Endodermal cell (in vitro differentiated cells): Measurements from ENCODE around the gene COL26A1. TPM values are rescaled to one million over a fixed set of nuclear protein-coding genes. Genes with fewer than 3 reads are reported as not detected.

Source experiments
- DNase-seq: peaks from one replicate; pipeline ENCODE4 v3.0.0-alpha.2; 2017
- H3K27ac ChIP-seq: 2 replicates; pipeline ENCODE4 v1.5.1; 2013; ENCODE audit warnings: mild to moderate bottlenecking, low read depth, low read length, moderate library complexity
- H3K27me3 ChIP-seq: 2 replicates; pipeline ENCODE4 v1.6.1; 2013; ENCODE audit warnings: mild to moderate bottlenecking, low read length, moderate library complexity; ENCODE audit not compliant: insufficient read depth, control insufficient read depth, poor library complexity, severe bottlenecking
- H3K36me3 ChIP-seq: 2 replicates; pipeline ENCODE4 v1.7.0; 2013; ENCODE audit warnings: mild to moderate bottlenecking, low read length, moderate library complexity; ENCODE audit not compliant: control insufficient read depth, insufficient read depth
- H3K4me1 ChIP-seq: one replicate; pipeline ENCODE4 v1.7.0; 2013; ENCODE audit warnings: low read length; ENCODE audit not compliant: control insufficient read depth, insufficient read depth
- H3K4me3 ChIP-seq: 2 replicates; pipeline ENCODE4 v1.5.1; 2013; ENCODE audit warnings: mild to moderate bottlenecking, low read length, moderate library complexity
- H3K9ac ChIP-seq: 2 replicates; pipeline ENCODE4 v1.6.1; 2013; ENCODE audit warnings: mild to moderate bottlenecking, low read length, moderate library complexity; ENCODE audit not compliant: poor library complexity, severe bottlenecking; ENCODE audit errors: extremely low read depth
- H3K9me3 ChIP-seq: 2 replicates; pipeline ENCODE4 v1.6.1; 2013; ENCODE audit warnings: mild to moderate bottlenecking, low read length, moderate library complexity; ENCODE audit not compliant: control insufficient read depth
- H3K27ac Mint-ChIP-seq: 2 replicates; pipeline ENCODE4 v1.8.0; 2020; ENCODE audit warnings: mixed read lengths
- H3K27me3 Mint-ChIP-seq: 2 replicates; pipeline ENCODE4 v1.8.0; 2021; ENCODE audit warnings: mild to moderate bottlenecking, mixed read lengths; ENCODE audit not compliant: insufficient read depth
- H3K36me3 Mint-ChIP-seq: 2 replicates; pipeline ENCODE4 v1.8.0; 2020; ENCODE audit warnings: low read depth, mixed read lengths
- H3K4me1 Mint-ChIP-seq: 2 replicates; pipeline ENCODE4 v1.8.0; 2020; ENCODE audit warnings: mixed read lengths
- H3K4me3 Mint-ChIP-seq: 2 replicates; pipeline ENCODE4 v1.8.0; 2020; ENCODE audit warnings: mild to moderate bottlenecking, moderate library complexity, mixed read lengths
- H3K9me3 Mint-ChIP-seq: 2 replicates; pipeline ENCODE4 v1.8.0; 2020; ENCODE audit warnings: mild to moderate bottlenecking, mixed read lengths
- CTCF ChIP-seq: fragments of 200-600 bp; sonication (generic); conservative IDR thresholded peaks from 2 replicates; pipeline ENCODE4 v1.5.0; 2021; ENCODE audit warnings: antibody characterized with exemption, mild to moderate bottlenecking
- WGBS, 2 experiments: methylation state at CpG; one replicate each; pipeline versions ENCODE4 v1.1.5 to v1.1.7; 2013; ENCODE audit warnings: missing lambda C conversion rate in 2 of 2, mixed read lengths in 1 of 2; ENCODE audit not compliant: insufficient coverage in 1 of 2, insufficient read length in 1 of 2; 5-methylcytosine and 5-hydroxymethylcytosine counted together
- total RNA-seq, 2 donors: library from RNA; stranded (reverse); fragmentation: NEBNext Ultra II Directional in 1 of 2; extraction: Animal tissue kit (Norgen Biotek cat#: 25700) in 1 of 2; gene quantifications; 2 replicates in 1 of 2; 3 replicates in 1 of 2; pipeline ENCODE4 v1.2.1, GENCODE V29; 2021

Gene COL26A1
- total RNA-seq, 2 donors from 2014 or later, result 41.2 to 47.0 TPM

DNA sequence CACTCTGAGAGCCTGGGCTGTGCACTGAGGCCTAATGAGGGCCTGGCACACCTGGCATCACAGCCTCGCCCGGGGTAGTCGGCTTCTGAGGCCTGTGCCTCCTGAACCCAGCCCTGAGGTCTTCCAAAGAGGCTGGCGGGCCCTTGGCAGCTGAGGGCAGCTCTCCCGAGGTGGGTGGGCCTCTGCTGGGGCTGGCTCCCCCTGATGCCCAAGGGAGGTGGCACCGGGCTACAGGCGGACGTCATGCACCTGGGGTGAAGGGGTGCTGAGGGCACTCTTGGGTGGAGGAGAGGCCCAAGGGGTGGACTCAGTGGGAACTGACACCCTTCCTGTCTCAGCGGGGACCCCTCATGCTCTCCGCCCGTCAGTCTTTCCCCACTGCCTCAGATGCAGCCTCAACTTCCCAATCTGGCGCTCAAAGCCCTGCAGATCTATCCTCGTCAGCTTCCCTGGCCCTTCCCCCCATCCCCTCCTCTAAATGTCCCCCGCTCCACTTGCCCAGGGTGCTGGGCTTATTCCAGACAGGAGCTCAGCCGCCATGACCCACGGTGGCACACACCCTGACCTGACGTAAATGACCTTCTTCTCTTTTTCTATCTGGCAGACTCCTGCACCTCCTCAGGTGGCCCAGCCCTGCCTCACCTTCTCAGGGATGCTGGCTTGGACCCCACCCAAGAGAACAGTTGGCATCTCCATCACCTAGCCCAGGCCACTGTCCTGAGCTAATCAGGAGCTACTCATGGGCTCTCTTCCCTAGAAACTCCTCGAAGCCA lies 228.2 kb downstream of the COL26A1 start:
- Histone ChIP-seq H3K9ac (no peak overlapping the region), H3K9me3 (no peaks in the 10 kb centered on the region), H3K27ac (no peak overlapping the region), H3K27me3 (no peaks in the 10 kb centered on the region), H3K4me3 (no peak overlapping the region), H3K4me1 (no peaks in the 10 kb centered on the region), H3K36me3 (no peaks in the 10 kb centered on the region)
- peaks cover 5% of the 10 kb centered on the region for H3K27me3 Mint-ChIP-seq
- H3K4me3 Mint-ChIP-seq, result no peak overlapping the region
- no peak overlapping the region for H3K27ac Mint-ChIP-seq
- WGBS, 2 experiments, result 93 to 94% methylated on average over 8 to 18 of the region's 18 CpGs
- no peaks in the 10 kb centered on the region for H3K36me3 Mint-ChIP-seq
- no peaks in the 10 kb centered on the region for H3K4me1 Mint-ChIP-seq
- TF ChIP-seq CTCF, result no peak
- DNase-seq, result no peak
- no peaks in the 10 kb centered on the region for H3K9me3 Mint-ChIP-seq

DNA sequence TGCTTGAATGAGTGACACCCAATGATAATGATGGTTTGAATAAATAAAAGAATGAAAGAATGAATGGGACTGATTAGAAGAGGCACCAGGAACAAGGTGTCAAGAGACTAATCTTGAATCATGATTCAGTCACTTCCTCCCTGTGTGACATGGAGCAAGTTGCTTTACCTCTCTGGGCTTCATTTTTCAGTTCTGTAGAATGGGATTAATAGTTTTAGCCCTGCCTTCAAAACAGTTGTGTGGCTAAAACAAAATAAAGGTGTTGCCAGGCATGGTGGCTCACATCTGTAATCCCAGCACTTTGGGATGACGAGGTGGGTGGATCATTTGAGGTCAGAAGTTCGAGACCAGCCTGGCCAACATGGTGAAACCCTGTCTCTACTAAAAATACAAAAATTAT lies 228.8 kb downstream of the COL26A1 start:
- WGBS, 2 experiments, result 98 to 100% methylated on average over 2 of the region's 2 CpGs
- Histone ChIP-seq H3K9me3 (no peaks in the 10 kb centered on the region), H3K4me3 (no peak overlapping the region), H3K27ac (no peak overlapping the region), H3K9ac (no peak overlapping the region), H3K4me1 (no peaks in the 10 kb centered on the region), H3K27me3 (no peaks in the 10 kb centered on the region), H3K36me3 (no peaks in the 10 kb centered on the region)
- Mint-ChIP-seq H3K4me1 (no peaks in the 10 kb centered on the region), H3K4me3 (no peak overlapping the region), H3K27ac (no peak overlapping the region), H3K9me3 (no peaks in the 10 kb centered on the region), H3K36me3 (no peaks in the 10 kb centered on the region), H3K27me3 (peaks cover 8% of the 10 kb centered on the region)
- TF ChIP-seq CTCF, result no peak
- no peak for DNase-seq

- H3K9ac ChIP-seq, result no peak overlapping the region
- H3K9me3 ChIP-seq, result no peaks in the 10 kb centered on the region
- H3K4me3 Mint-ChIP-seq, result no peak overlapping the region
- no peaks in the 10 kb centered on the region for H3K36me3 Mint-ChIP-seq
- no peaks in the 10 kb centered on the region for H3K27me3 ChIP-seq
- no peaks in the 10 kb centered on the region for H3K9me3 Mint-ChIP-seq
- no peak for TF ChIP-seq CTCF
- no peak overlapping the region for H3K4me3 ChIP-seq
- H3K36me3 ChIP-seq, result no peaks in the 10 kb centered on the region
- DNase-seq, result no peak
- WGBS, 2 experiments, result 88 to 93% methylated on average over 5 to 6 of the region's 6 CpGs
- no peak overlapping the region for H3K27ac Mint-ChIP-seq
- no peaks in the 10 kb centered on the region for H3K4me1 Mint-ChIP-seq
- H3K4me1 ChIP-seq, result no peaks in the 10 kb centered on the region
- H3K27ac ChIP-seq, result no peak overlapping the region
- H3K27me3 Mint-ChIP-seq, result peaks cover 8% of the 10 kb centered on the region
Measured at GRCh38 chr7:101593556-101593955, 230.9 kb downstream of the COL26A1 start.
